LoVo (cell line): ENCODE data around the gene USF1.

Experiments
- DNase-seq: peaks from one replicate; pipeline ENCODE4 v3.0.0-alpha.2; 2016; ENCODE audit warnings: low spot score

Gene USF1, protein sequence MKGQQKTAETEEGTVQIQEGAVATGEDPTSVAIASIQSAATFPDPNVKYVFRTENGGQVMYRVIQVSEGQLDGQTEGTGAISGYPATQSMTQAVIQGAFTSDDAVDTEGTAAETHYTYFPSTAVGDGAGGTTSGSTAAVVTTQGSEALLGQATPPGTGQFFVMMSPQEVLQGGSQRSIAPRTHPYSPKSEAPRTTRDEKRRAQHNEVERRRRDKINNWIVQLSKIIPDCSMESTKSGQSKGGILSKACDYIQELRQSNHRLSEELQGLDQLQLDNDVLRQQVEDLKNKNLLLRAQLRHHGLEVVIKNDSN

DNA sequence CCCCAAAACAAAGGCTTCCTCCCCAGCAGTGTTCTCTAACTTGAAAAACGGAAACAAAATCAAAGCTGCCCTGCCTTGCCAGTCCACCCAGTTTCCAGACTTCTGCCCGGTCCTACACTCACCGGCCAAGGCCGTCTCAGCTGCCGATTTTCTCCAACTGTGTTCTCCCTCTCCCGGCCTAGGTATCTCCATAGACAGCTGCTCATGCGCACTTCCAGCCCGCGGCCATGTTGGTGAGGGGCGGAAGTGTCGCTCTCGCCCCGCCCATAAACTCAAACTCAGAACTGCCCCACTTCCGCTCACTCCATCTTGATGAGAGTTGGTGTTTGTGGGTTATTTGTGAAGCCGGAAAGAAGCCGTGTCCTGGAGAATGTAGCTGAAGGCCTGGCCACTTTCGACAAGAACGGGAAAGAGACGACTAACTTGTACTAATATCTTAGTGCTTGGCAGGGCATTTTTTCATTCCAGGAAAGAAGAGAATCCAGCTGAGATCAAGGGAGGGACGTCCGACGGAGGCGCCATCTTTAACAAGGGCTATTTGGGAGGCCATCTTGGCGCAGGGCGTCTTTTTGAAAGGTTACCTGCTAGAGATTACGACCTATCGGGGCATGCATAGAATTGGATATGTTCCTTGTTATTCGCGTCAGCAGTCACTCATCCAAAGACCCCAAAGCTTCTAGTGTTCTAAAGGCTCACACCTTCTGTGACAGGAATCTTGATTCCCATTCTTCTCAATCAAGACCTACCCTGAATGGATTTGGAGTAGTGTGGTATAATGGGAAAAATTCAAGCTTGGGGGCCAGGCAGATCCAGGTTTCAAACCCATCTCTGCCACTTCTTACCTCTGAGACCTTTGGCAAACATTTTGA, at the start of gene USF1:
Gene USF1, minus strand, starts transcription at position 242 of the 869 bp plus-strand sequence. CDS start 2,702 bp downstream, outside the sequence.
- DNase-seq = peak; percentile 95

DNA sequence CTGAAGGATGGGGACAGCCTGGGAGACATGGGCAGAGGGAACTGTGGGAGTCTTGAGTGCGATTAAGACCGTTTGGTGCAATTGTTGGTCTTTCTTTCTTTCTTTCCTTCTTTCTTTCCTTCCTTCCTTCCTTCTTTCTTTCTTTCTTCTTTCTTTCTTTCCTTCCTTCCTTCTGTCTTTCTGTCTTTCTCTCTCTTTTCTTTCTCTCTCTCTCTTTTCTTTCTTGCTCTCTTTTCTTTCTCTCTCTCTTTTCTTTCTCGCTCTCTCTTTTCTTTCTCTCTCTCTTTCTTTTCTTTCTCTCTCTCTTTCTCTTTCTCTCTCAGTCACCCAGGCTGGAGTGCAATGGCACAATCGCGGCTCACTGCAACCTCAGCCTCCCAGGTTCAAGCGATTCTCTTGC, 49.5 kb upstream of the USF1 start:
- no peak for DNase-seq

DNA sequence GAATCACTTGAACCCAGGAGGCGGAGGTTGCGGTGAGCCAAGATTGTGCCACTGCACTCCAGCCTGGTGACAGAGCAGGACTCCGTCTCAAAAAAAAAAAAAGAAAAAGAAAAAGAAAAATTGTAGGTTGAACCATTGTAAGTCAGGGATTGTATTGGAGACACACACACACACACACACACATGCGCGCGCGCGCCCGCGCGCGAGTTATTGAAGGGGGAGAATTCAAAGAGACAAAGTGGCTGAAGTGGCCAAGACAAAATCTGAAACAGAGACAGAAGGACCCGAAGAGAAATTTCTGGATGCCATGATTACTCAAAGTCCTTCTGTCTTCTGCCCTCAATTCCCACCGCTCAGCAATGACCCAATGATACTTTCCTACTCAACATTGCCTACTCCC, 48.7 kb upstream of the USF1 start:
- no peak for DNase-seq

DNA sequence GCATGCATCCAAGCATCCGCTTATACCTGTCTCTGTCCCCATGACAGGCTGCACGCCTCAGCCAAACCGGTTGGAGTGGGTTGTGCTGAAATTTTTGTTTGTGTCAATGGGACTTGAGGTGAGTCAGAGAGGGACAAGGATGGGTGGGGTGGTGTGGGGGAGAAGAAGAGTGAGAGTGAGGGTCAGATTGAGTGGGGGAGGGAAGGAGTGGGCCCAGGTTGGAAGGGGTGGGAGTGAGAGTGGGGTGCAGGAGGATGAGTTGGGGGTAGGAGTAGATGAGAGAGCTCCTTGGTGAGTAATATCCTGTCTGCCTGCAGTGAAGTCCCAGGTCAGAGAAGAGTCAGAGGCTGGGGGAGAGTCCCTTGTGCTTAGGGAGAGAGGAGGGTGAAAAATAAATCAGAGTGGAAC, 46.8 kb upstream of the USF1 start:
- DNase-seq = no peak

DNA sequence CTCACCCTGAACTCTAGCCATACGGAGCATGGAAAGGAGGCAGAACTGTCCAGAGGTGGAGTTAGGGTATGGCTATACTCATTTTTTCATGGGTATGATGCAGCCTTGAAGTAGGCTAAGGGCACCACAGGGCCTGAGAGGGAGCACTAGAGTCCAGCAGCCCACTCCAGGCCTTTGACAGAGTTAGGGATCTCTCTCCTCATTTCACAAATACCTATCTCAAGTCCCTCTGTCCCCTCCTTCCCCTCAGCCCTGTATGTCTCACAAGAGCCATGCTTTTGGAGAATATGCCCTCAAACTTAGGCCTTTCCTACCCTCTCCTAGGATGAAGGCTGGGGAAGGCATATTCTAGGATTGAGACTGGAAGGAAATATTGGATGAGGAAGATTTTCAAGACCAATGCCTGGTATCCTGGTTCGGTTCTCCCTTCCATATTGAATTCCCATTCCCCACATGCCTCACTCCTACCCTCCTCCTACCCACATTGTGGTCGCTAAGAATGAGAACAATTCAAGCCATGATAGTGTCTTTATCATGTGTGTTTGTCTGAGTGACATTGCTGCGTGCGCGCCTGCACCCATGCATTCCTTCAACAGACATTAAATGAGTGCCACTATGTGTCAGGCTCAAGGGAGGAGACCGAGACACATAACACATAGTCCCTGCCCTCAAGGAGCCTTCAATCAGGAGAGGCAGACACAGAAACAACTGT, 46.2 kb upstream of the USF1 start:
- no peak for DNase-seq

DNA sequence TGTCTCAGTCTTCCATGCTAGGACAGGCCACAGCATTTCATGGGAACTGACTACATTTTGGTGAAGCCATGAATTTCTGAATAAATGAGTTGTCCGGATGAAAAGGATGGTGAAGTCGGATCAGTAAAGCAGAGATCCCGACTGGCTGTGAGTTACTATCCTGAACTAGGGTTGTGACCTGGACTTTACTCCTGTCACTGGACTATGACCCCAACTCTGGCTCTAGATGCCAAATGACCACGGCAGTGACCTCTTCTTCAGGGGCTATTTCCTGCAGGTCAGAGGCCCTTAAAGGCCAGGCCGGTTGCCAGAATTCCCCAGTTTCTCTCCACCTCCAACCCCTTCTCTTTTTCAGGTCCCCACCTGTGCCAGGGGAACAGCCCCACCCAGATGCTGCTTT, 45.3 kb upstream of the USF1 start:
- no peak for DNase-seq

DNA sequence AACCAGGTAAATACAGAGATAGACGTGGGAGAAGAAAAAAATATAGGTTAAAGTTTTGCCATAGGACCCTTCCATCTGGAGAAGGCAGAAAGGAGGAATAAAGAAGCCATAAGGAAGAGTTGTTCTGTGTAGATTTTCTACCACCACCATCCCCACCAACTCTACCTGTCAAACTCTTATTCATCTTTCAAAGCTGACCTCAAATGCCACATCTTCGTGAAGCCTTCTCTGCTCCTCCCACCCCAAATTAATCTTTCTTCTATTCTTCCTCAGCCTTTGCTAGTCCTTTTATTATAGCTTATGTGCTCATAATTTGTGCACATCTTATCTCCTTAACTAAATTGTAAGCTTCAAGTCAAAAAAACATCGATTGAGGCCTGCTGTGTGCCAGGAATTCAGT, 44.8 kb upstream of the USF1 start:
- DNase-seq = no peak

DNA sequence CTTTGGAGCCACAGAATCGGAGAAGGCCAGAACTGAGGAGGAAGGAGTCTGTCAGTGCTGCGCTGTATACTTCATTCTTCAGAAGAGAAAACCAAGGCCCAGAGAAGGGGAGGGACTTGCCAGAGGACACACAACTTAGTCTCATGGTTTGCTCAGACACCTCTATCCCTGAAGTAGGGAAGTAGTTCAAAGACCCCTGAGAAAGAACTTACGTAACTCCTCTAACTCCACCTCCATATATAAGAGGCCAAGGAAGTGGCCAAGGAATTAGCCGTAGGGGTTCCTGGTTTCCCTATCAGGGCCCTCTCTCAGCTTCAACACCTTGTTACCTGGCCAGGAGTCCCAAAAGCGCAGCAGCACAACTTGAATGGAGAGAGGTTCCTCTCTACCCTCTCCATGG, 44.2 kb upstream of the USF1 start:
- no peak for DNase-seq

DNA sequence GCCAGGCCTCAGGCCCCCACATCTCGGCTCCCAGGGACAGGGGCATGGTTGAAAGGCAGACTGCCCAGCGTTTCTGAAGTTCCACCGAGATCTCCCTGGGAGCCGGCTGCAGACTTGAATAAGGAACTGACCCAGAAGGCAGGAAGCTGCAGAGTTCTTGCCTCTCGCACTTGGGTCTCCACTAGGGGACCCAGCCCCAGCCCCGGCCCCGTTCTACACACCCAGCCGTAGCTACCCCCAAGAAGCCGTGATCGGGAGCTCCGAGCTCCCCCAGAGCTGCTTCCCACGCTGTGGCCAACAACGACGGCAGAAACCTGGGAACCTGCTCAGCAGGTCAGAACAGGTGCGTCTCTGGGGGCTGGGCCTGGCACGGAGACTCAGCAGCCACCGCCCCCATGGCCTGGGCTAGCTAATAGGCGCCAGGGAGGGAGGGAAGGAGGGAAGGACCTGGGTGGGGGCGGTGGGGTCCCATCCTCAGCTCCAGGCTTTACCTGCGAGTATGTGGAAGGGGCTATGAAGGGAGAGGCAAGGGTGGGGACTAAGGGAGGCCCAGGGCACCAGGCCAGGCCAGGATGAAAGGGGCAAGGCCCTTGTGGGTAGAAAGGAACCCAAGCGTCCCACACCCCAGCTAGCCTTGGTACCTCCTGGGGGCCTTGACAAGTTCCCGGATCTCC, 43.6 kb upstream of the USF1 start, which contains the start of gene NECTIN4:
Gene NECTIN4, minus strand, starts transcription at position 308 of the 674 bp plus-strand sequence. Its CDS starts 262 bp downstream, at position 46.
- DNase-seq = no peak

DNA sequence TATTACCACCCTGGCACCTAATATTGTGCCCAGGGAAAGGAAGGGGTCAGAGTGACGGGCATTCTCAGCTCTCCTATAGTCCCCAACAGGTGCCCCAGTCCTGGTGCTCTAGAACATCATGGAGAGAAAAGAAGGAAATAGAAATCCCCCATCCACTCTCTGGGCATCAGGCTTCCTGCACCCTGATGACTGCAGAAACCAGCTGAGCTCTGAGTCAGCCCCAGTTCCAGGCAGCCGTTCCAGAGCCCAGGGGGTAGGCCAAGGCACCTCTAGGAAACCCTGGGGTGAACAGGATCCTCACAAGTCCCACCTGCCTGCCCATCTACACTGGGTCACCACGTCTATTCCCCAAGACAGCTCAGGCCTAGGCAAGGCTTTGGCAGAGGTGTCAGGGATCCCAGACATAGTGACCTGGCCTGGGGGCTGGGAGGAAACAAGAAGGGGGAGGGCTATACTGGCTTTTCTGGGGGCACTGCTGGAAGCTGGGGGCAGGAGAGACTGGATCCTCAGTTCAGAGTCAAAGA, 42.9 kb upstream of the USF1 start:
- no peak for DNase-seq

DNA sequence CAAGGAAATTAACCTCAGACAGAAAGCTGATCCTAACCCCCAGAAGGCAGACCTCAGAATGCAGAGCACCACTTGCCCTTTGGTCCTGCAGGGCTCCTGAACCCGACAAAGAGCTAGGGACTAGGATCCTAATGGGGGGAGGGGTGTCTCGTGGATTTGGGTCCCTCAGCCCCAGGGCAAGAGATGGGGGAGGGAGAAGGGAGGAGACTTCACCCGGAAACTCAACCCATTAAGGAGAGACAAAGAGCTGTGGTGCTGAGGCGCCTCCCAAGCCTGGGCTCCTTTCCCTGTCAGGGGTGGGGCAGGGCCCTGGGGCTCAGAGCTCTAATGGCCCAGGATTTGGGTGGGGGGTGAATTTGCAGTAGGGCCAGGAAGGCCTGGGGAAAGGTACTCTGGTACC, 40.7 kb upstream of the USF1 start:
- DNase-seq = no peak

DNA sequence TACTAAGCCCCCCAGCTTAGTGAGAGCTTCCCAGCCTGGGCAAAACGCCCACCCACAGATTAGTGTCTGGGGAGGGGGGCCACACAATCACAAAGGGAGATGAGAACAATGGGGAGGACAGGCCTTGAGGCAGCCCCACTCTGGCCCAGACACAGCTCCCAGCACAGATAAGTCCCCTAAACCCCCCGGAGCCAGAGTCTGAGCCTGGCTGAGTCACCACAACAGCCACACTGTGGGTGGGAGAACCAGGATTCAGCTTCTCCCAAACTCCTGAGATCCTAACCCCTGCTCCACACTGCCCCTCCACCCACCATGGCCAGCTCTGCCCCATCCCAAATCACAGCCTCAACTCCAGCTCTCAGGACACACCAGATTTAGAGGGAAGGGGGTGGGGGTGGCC, 39.4 kb upstream of the USF1 start:
- no peak for DNase-seq

DNA sequence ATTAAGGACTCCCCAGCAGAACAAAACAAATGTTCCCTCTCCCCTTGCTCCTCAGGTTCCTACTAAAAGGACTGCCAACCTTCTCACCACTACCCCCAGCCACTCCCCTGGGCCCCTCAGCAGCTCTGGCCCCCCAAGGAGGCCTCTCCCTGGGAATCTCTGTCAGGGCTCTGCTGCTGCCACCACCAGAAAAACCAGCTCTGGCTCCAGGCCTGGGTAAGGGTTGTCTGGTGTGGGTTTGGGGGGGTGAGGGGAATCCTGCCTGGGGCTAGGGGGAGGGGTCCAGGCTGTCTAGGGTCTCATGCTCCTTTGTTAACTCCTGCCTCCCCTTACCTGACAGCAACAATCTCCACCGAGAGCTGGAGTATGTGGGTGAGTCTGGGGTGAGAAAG, 38.8 kb upstream of the USF1 start:
- DNase-seq = no peak

DNA sequence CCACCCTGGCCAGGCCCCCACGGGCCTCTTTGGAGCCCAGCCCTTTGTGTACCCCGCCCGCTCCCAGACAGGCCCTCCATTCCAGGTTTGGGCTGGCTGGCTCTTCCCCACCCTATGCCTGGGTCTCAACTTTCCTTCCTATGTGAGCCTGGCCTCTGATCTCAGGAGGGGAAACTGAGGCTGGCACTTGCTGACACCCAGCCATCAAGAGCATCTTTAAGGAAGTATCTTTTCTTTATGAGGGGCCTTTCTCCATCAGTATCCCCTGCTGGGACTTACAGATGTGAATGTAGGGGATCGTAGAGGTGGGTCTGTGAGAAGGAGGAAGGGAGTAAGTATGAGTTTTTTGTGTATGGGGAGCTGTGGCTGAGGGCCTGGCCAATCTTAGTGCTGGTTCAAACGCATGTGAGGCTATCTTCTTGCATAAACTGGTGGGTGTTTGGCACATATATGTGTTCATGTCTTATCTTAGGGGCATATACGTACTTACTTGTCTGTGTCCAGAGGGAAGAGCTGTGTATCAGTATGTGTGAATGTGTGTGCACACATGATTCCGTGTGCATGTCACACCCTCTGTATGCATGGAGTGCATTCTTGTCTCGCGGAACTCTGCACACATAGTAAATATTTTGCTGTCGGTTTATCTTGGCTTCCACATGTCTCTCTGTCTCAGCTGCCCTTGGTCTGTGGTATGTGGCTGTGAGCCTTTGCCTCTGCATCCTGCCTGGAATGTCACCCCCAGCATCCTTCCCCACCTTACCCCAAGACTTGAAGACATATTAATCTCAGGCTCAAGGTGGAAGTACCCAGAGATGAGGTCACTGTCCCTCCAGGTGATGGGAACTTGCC, 38.2 kb upstream of the USF1 start:
- no peak for DNase-seq

DNA sequence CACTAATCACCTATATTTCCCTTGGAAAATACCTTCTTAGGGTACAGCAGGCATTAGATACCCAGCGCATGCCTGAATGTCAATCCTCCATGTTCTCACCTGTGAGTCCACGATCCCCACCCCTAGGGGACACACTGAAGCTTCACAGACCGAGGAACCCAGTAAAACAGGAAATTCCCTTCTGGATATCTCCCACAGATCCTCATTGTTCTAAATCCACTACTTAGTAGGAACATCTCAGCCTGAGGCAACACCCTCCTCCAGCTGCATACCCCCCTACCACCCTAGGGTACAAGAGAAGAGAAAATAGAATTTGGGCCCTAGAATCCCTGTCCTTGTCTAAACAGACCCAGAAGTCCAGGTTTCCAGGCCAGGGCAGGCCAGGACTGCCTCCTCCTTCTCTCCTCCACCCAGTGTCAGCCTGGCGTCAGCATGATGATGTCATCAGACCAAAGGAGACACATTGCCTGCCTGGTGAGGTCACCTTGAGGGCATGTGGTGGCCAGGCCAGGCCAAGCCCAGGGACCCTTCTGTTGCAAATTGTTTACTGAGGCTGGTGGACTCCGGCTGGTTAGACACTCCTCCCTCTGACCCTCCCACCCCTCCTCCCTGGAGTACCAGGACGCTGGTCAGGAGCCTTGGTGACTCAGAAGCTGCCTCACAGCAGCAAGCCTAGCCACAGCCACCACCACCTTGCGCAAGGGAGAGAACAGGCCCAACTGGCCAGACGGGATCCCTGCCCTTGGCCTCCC, 37.4 kb upstream of the USF1 start:
- DNase-seq = peak; percentile 87

DNA sequence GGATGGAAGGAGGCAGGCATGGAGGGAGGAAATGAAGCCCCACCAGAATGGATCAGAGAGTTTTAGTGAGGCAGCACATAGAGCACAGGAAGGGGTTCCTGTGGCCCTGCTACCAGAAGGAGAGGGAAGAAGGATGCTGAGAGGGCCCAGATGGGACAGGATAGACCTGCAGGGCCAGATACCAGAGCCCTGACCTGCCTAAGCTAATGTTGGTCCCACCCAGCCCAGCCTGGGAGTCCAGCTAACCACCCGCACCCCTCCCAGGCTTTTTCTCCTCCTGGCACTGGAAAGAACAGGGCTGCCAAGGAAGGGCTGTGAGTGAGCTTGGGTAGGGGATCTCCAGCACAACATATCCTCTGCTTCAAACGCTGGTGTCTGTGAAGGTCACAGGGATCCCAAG, 36.7 kb upstream of the USF1 start:
- DNase-seq = no peak

DNA sequence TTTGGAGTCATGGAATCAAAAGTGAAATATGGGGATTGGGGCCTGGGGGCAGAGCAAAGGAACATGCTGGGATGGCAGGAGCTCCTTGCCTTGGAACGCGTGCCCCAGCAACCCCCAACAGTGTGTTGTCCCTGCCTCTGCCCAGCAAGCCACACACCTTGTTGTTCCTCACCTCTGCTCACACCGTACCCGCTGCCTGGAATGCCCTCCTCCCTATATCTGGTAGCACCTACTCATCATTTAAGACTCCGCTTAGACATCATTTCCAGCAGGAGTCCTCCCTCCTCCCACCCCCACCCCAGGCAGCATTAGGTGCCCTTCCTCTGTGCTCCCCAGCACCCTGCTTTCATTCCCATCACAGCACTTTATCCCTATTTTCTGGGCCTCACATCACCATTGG, 35.7 kb upstream of the USF1 start:
- no peak for DNase-seq

DNA sequence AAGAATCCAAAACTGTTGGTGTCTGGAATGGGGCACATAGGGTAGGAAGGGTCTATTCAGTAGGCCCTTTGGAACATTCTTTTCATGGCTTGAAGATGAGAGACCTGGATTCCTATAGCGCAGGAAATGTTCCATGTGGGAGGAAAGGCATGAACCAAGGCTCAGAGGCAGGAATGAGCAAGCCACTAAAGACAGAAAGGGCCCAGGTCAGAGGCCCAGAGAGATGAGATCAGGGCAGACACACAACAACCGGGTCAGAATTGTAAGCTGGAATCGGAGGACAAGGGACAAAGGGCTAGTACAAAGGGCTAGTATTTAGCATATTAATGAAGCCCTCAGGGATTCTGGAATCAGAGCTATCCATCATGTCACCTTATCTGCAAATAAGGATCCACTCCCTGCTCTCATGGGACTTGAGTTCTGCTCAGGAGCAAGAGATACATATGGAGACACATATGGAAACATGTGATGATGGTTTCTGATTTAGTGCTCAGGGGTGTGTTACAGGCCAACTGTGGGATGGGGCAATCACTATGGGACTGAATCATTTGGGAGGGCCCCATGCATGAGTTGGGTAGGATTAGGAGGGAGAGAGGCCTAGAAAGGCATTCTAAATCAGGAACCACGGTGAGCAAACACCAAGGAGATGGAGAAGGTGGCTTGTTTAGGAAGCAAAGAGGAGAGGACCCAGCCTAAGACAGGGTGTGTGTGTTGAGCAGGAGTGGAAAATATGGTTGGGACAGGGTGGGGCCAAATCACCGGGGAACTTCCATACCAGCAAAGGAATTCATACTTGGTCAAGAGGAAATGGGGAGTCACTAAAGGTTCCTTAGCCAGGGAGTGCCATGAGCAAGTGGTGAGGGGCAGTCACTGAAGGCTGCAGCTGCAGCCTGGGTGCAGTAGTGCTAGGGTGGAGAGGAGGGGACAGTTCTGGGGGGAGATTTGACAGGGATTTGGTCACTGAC, 34.9 kb upstream of the USF1 start:
- DNase-seq = no peak
